Measurements from ENCODE around the gene PEBP1. TPM values are rescaled to one million over a fixed set of nuclear protein-coding genes. Genes with fewer than 3 reads are reported as not detected.

The PEBP1 gene
- polyA plus RNA-seq, 1 donor from 2014 or later, result 702 TPM

- no peak overlapping the region for H3K9ac ChIP-seq (ENCODE audit: low read length)
- no peaks in the 10 kb centered on the region for H4K20me1 ChIP-seq (ENCODE audit: insufficient read depth)
- no peak overlapping the region for H3K4me3 ChIP-seq (ENCODE audit: low read length)
- H3K9me2 ChIP-seq (ENCODE audit: insufficient read depth, low read length), result no peaks in the 10 kb centered on the region
- no peak overlapping the region for H3K4me2 ChIP-seq (ENCODE audit: low read length)
- no peaks in the 10 kb centered on the region for H3K9me3 ChIP-seq (ENCODE audit: low read length)
- H3K27ac ChIP-seq (ENCODE audit: low read length), result no peak overlapping the region
- no peak overlapping the region for H2AFZ ChIP-seq (ENCODE audit: low read depth, low read length)
- no peaks in the 10 kb centered on the region for H3K36me3 ChIP-seq (ENCODE audit: insufficient read depth, low read length)
- TF ChIP-seq EP300 (conservative IDR thresholded peaks at IDR 0.05; ENCODE audit: poor library complexity, severe bottlenecking) (no peak), MXI1 (conservative IDR thresholded peaks at IDR 0.05; ENCODE audit: poor library complexity, severe bottlenecking) (no peak), RAD21 (conservative IDR thresholded peaks at IDR 0.05) (no peak), CTCF (IDR thresholded peaks at IDR 0.05; ENCODE audit: poor library complexity, severe bottlenecking) (no peak), EZH2 (IDR thresholded peaks at IDR 0.05; ENCODE audit: borderline replicate concordance, insufficient read depth, low read length, poor library complexity, severe bottlenecking) (no peak), TAF1 (IDR thresholded peaks at IDR 0.05; ENCODE audit: low read depth) (no peak), POLR2AphosphoS5 (IDR thresholded peaks at IDR 0.05) (no peak), SMC3 (conservative IDR thresholded peaks at IDR 0.05; ENCODE audit: poor library complexity) (no peak), REST (IDR thresholded peaks at IDR 0.05; ENCODE audit: borderline replicate concordance) (no peak)
- no peaks in the 10 kb centered on the region for H3K79me2 ChIP-seq (replicated peaks; ENCODE audit: insufficient read depth, low read length)
- H3K27me3 ChIP-seq (ENCODE audit: insufficient read depth, low read depth, low read length), result no peaks in the 10 kb centered on the region
- H3F3A ChIP-seq (ENCODE audit: insufficient read depth, low read length, poor library complexity, severe bottlenecking), result no peaks in the 10 kb centered on the region
Measured at GRCh38 chr12:118094039-118094438, 41.9 kb upstream of the PEBP1 start.

- Histone ChIP-seq H3K9me2 (ENCODE audit: insufficient read depth, low read length) (no peaks in the 10 kb centered on the region), H3K9ac (ENCODE audit: low read length) (no peak overlapping the region), H3K36me3 (ENCODE audit: insufficient read depth, low read length) (no peaks in the 10 kb centered on the region), H3K27ac (ENCODE audit: low read length) (no peak overlapping the region), H3K4me3 (ENCODE audit: low read length) (no peak overlapping the region), H4K20me1 (ENCODE audit: insufficient read depth) (no peaks in the 10 kb centered on the region), H3K27me3 (ENCODE audit: insufficient read depth, low read depth, low read length) (peaks cover 13% of the 10 kb centered on the region), H3K79me2 (replicated peaks; ENCODE audit: insufficient read depth, low read length) (no peaks in the 10 kb centered on the region), H3F3A (ENCODE audit: insufficient read depth, low read length, poor library complexity, severe bottlenecking) (no peaks in the 10 kb centered on the region), H3K9me3 (ENCODE audit: low read length) (no peaks in the 10 kb centered on the region), H2AFZ (ENCODE audit: low read depth, low read length) (no peak overlapping the region), H3K4me2 (ENCODE audit: low read length) (no peak overlapping the region)
- TF ChIP-seq CTCF (IDR thresholded peaks at IDR 0.05; ENCODE audit: poor library complexity, severe bottlenecking) (no peak), EP300 (conservative IDR thresholded peaks at IDR 0.05; ENCODE audit: poor library complexity, severe bottlenecking) (no peak), TAF1 (IDR thresholded peaks at IDR 0.05; ENCODE audit: low read depth) (no peak), RAD21 (conservative IDR thresholded peaks at IDR 0.05) (no peak), REST (IDR thresholded peaks at IDR 0.05; ENCODE audit: borderline replicate concordance) (no peak), SMC3 (conservative IDR thresholded peaks at IDR 0.05; ENCODE audit: poor library complexity) (no peak), EZH2 (IDR thresholded peaks at IDR 0.05; ENCODE audit: borderline replicate concordance, insufficient read depth, low read length, poor library complexity, severe bottlenecking) (no peak), POLR2AphosphoS5 (IDR thresholded peaks at IDR 0.05) (no peak), MXI1 (conservative IDR thresholded peaks at IDR 0.05; ENCODE audit: poor library complexity, severe bottlenecking) (no peak)
Measured at GRCh38 chr12:118098401-118098800, 37.5 kb upstream of the PEBP1 start.
